Measurements from ENCODE around the gene ITGAD. TPM values are rescaled to one million over a fixed set of nuclear protein-coding genes. Genes with fewer than 3 reads are reported as not detected.

Gene ITGAD
- total and polyA plus RNA-seq, 2 experiments from 2014 or later: not detected

- TF ChIP-seq, protein P1, sequence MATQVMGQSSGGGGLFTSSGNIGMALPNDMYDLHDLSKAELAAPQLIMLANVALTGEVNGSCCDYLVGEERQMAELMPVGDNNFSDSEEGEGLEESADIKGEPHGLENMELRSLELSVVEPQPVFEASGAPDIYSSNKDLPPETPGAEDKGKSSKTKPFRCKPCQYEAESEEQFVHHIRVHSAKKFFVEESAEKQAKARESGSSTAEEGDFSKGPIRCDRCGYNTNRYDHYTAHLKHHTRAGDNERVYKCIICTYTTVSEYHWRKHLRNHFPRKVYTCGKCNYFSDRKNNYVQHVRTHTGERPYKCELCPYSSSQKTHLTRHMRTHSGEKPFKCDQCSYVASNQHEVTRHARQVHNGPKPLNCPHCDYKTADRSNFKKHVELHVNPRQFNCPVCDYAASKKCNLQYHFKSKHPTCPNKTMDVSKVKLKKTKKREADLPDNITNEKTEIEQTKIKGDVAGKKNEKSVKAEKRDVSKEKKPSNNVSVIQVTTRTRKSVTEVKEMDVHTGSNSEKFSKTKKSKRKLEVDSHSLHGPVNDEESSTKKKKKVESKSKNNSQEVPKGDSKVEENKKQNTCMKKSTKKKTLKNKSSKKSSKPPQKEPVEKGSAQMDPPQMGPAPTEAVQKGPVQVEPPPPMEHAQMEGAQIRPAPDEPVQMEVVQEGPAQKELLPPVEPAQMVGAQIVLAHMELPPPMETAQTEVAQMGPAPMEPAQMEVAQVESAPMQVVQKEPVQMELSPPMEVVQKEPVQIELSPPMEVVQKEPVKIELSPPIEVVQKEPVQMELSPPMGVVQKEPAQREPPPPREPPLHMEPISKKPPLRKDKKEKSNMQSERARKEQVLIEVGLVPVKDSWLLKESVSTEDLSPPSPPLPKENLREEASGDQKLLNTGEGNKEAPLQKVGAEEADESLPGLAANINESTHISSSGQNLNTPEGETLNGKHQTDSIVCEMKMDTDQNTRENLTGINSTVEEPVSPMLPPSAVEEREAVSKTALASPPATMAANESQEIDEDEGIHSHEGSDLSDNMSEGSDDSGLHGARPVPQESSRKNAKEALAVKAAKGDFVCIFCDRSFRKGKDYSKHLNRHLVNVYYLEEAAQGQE (IDR thresholded peaks at IDR 0.05; ENCODE audit: unreplicated experiment): no peak
- TF ChIP-seq STAT1 (IDR thresholded peaks at IDR 0.05; ENCODE audit: unreplicated experiment): no peak
- no peak for TF ChIP-seq EZH2phosphoT487 (IDR thresholded peaks at IDR 0.05; ENCODE audit: unreplicated experiment)
- no peak for TF ChIP-seq EZH2 (IDR thresholded peaks at IDR 0.05; ENCODE audit: low read depth, unreplicated experiment)
- no peak for TF ChIP-seq ZNF114 (CRISPR knock-in tag; IDR thresholded peaks at IDR 0.05)
Observed at GRCh38 chr16:31464781-31465260, 71.7 kb downstream of the ITGAD start (continued).

DNA sequence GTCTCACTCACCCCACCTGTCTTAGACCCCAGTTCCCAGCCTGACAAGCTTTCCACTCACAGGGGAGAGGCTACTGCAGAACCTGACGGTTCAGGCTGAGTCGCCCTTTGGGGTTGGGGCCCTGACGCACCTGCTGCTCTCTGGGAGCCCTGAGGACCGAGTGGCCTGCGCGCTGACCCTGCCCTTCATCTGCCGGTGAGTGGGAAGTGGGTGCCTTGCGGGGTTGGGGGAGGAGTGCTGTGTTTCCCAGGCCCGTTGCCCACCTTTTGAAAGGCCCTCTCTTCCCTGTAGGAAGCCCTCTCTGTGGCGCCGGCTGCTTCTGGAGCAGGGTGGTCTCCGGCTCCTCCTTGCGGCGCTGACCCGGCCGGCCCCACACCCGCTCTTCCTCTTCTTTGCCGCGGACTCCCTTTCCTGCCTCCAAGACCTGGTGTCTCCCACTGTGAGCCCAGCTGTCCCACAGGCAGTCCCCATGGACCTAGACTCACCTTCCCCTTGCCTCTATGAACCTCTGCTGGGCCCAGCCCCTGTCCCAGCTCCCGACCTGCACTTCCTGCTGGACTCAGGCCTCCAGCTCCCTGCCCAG lies 72.7 kb downstream of the ITGAD start:
- peaks cover 5% of the 10 kb centered on the region for H3K27me3 Mint-ChIP-seq (ENCODE audit: insufficient read depth, low read depth, poor library complexity)
- peaks cover 5% of the 10 kb centered on the region; the same call in 1 of the 2 replicates for H3K27me3 ChIP-seq (ENCODE audit: insufficient read depth)
- H3K79me2 ChIP-seq (replicated peaks; ENCODE audit: insufficient read depth): no peaks in the 10 kb centered on the region
- no peak overlapping the region for H3K4me3 Mint-ChIP-seq
- no peaks in the 10 kb centered on the region for H3F3A ChIP-seq (replicated peaks; ENCODE audit: low read depth)
- no peaks in the 10 kb centered on the region; the same call in 2 of the 3 replicates for H3K9me3 Mint-ChIP-seq
- no peak overlapping the region for H3K4me3 ChIP-seq
- no peak overlapping the region for H2AFZ ChIP-seq
- H3K27ac ChIP-seq (ENCODE audit: low read depth): no peak overlapping the region
- H3K4me1 Mint-ChIP-seq: no peaks in the 10 kb centered on the region; the same call in 2 of the 3 replicates
- no peaks in the 10 kb centered on the region for H3K9me2 ChIP-seq (ENCODE audit: insufficient read depth)
- no peaks in the 10 kb centered on the region; the same call in 1 of the 2 replicates for H3K36me3 ChIP-seq (ENCODE audit: insufficient read depth)
- H3K4me2 ChIP-seq: no peak overlapping the region
- ATAC-seq (no peak), DNase-seq (ENCODE audit: low spot score) (no peak)
- no peaks in the 10 kb centered on the region; the same call in 1 of the 2 replicates for H4K20me1 ChIP-seq (replicated peaks; ENCODE audit: insufficient read depth)
- H3K27ac Mint-ChIP-seq: 0 out of 2 replicates have a peak overlapping the region, but pooled peaks have one; percentile 40
- peaks cover 29% of the 10 kb centered on the region for H3K36me3 Mint-ChIP-seq (ENCODE audit: low read depth)
- H3K4me1 ChIP-seq (ENCODE audit: insufficient read depth): no peaks in the 10 kb centered on the region
- TF ChIP-seq ZNF331 (CRISPR knock-in tag; IDR thresholded peaks at IDR 0.05; ENCODE audit: low read depth) (no peak), CREB1 (CRISPR knock-in tag; IDR thresholded peaks at IDR 0.05; ENCODE audit: low read depth) (no peak), STAT1 (IDR thresholded peaks at IDR 0.05; ENCODE audit: unreplicated experiment) (no peak), NANOG (IDR thresholded peaks at IDR 0.05; ENCODE audit: borderline replicate concordance) (no peak)
- TF ChIP-seq, protein P1 (IDR thresholded peaks at IDR 0.05; ENCODE audit: unreplicated experiment): no peak
- TF ChIP-seq, protein P2, sequence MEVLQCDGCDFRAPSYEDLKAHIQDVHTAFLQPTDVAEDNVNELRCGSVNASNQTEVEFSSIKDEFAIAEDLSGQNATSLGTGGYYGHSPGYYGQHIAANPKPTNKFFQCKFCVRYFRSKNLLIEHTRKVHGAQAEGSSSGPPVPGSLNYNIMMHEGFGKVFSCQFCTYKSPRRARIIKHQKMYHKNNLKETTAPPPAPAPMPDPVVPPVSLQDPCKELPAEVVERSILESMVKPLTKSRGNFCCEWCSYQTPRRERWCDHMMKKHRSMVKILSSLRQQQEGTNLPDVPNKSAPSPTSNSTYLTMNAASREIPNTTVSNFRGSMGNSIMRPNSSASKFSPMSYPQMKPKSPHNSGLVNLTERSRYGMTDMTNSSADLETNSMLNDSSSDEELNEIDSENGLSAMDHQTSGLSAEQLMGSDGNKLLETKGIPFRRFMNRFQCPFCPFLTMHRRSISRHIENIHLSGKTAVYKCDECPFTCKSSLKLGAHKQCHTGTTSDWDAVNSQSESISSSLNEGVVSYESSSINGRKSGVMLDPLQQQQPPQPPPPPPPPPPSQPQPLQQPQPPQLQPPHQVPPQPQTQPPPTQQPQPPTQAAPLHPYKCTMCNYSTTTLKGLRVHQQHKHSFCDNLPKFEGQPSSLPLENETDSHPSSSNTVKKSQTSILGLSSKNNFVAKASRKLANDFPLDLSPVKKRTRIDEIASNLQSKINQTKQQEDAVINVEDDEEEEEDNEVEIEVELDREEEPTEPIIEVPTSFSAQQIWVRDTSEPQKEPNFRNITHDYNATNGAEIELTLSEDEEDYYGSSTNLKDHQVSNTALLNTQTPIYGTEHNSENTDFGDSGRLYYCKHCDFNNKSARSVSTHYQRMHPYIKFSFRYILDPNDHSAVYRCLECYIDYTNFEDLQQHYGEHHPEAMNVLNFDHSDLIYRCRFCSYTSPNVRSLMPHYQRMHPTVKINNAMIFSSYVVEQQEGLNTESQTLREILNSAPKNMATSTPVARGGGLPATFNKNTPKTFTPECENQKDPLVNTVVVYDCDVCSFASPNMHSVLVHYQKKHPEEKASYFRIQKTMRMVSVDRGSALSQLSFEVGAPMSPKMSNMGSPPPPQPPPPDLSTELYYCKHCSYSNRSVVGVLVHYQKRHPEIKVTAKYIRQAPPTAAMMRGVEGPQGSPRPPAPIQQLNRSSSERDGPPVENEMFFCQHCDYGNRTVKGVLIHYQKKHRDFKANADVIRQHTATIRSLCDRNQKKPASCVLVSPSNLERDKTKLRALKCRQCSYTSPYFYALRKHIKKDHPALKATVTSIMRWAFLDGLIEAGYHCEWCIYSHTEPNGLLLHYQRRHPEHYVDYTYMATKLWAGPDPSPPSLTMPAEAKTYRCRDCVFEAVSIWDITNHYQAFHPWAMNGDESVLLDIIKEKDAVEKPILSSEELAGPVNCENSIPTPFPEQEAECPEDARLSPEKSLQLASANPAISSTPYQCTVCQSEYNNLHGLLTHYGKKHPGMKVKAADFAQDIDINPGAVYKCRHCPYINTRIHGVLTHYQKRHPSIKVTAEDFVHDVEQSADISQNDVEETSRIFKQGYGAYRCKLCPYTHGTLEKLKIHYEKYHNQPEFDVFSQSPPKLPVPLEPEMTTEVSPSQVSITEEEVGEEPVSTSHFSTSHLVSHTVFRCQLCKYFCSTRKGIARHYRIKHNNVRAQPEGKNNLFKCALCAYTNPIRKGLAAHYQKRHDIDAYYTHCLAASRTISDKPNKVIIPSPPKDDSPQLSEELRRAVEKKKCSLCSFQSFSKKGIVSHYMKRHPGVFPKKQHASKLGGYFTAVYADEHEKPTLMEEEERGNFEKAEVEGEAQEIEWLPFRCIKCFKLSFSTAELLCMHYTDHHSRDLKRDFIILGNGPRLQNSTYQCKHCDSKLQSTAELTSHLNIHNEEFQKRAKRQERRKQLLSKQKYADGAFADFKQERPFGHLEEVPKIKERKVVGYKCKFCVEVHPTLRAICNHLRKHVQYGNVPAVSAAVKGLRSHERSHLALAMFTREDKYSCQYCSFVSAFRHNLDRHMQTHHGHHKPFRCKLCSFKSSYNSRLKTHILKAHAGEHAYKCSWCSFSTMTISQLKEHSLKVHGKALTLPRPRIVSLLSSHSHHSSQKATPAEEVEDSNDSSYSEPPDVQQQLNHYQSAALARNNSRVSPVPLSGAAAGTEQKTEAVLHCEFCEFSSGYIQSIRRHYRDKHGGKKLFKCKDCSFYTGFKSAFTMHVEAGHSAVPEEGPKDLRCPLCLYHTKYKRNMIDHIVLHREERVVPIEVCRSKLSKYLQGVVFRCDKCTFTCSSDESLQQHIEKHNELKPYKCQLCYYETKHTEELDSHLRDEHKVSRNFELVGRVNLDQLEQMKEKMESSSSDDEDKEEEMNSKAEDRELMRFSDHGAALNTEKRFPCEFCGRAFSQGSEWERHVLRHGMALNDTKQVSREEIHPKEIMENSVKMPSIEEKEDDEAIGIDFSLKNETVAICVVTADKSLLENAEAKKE (CRISPR knock-in tag; IDR thresholded peaks at IDR 0.05): no peak

Measured in GM23338 (cell line).